T-helper 1 cell (primary cell): Measurements from ENCODE around the gene PPRC1.

ENCODE experiments used
- DNase-seq, 5 donors: peaks; one replicate each; pipeline ENCODE4 v3.0.0-alpha.2; 2012 to 2020

The PPRC1 gene

DNA sequence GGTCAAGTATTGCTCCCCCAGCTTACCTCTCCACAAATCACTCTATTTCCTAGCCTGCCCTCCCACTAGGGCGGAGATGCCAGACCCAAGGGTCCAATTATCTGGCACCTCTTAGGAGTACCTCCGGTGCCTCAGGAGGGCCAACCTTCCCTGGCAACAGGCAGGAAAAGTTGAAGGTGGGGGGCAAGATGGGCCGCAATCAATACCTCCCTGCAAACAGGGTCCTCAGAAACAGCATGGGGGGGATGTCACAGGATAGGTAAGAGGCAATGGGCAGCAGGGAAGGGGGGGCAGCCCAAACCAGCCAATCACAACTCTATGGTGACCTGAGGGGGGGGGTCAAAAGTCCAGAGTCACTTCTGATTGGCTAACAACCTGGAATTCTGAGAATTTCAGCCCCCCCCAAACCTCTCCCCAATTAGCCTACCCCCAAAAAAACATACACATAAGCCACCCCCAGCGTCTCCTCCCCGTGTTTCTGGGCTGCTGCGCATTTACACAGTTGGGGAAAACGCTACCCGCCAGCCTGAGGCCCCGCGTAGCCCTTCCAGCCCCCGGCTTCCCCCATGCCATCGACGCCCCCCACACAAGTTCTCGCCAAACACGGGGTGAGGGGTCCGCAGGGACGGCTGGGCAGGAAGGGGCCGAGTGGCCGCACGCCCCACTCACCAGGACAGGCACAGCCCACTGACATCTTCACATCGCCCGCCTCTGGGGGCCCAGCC is 13.3 kb upstream of the PPRC1 start:
- DNase-seq, result peak in 1 of 5 donors; percentile 76

DNA sequence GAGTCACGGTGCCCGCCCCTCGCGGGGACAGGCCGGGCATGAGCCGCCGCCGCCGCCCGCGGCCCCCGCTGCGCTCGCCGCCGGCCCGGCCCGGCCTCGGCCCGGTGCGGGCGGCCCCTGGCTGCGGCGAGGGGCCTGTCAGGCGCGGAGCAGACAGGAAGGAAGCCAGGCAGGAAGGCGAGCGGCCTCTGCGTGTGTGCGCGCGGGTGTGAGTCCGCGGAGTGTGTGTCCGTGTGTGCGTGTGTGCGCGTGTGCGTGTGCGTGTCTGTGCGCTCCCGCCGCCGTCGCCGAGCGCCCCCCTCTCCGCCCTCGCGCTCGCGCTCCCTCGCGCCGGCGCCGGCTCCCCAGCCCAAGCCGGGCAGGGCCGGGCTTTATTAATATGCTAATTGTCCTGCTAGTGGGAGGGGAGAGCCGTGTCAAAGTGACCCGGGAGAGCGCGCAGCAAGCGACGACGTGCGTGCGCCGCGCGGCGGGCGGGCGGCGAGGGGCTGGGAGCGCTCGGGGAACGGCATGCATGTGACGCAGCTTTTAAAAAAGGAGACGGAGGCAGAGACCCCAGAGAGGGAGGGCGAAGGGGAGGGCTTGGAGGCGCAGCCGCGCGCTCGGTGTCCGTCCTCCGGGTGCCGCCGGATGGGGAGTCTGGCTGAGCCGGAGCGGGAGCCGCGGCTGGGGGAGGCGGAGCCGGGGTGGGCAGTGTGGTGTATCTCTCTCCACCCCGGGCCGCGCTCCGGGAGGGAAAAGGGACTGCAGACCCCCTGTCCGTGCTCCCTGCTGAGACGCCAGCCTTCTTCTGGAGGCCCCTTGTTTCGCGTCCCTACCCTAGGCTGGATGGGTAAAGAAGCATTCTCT is 12.5 kb upstream of the PPRC1 start, which contains the start of gene LDB1:
LDB1 (minus strand) TSS at position 227 of the 849 bp plus-strand sequence. CDS start 258 bp downstream, outside the sequence.
- peak; percentile 47 to 79 (median 57) for DNase-seq

DNA sequence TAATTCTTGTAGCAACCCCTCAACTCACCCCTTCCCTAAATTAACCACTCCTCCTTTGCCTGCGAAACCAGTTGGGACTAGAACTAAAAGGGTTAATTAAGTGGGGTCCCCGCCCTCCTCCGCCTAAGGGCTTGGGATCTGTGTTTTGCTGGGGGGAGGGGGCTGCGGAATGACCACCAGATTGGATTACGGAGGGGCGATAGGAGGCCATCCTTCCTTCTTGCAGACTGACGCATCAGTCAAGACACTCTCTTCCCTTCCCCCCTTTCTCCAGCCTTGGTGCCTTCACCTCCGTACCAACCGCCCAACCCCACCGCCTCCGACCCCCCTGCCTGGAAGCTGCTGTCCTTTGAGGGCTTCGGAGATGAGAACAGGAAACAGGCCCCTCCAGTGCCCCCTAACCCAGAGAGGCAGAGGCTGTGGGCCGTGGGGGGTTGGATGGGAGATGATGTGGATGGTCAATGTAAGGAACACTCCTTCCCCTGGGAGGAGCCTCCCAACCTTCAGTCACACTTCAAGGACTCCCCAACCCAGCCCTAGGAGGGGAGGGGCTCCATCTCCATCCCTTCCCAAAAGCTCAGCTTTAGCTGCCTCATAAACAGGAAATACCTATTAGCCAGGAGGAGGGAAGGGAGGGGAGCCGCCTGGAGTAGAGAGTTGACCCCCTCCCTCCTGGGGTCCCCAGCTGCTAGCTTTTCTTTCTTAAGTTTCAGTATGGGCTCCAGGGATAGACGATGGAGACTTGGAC is 11.7 kb upstream of the PPRC1 start:
- no peak for DNase-seq

- DNase-seq, result no peak
Measured at GRCh38 chr10:102121739-102122372, 11.0 kb upstream of the PPRC1 start.

- no peak for DNase-seq
Measured at GRCh38 chr10:102122450-102122849, 10.4 kb upstream of the PPRC1 start.

DNA sequence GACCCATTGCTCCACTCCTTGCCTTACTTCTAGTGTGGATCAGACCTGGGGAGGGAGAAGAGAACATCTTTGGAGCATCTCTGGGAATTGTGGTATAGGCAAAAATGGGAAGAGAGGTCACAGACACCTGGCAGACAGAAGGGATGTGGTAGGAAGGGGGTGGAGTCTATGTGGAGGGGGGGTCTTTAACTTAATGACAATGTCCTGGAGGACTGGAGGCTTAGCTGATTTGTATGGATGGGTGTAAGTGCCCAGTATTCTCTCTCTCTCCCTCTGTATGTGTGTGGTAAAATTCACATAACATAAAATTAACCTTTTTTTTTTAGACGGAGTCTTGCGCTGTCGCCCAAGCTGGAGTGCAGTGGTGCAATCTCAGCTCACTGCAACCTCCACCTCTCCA is 9.6 kb upstream of the PPRC1 start:
- no peak for DNase-seq

GRCh38 chr10:102131286-102132170 is 1.3 kb upstream of the PPRC1 start:
- no peak for DNase-seq

DNA sequence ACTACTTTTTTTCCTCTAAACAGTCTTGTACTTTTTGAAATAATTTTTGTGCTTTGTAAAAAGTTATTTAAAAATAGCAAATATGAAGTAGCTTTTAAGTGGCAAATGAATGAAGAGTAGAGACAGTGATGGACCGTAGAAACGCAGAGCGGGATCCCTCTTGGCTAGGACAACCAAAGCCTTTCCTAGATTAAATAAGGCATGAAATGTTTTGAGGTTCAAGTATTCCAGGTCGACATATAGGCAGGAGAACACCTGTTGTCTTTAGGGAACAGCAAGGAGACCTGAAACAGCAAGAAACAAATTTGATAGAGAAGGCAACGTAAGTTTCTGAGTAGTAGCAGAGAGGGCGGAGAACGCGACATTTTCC is 662 bp upstream of the PPRC1 start:
- DNase-seq, result no peak

DNA sequence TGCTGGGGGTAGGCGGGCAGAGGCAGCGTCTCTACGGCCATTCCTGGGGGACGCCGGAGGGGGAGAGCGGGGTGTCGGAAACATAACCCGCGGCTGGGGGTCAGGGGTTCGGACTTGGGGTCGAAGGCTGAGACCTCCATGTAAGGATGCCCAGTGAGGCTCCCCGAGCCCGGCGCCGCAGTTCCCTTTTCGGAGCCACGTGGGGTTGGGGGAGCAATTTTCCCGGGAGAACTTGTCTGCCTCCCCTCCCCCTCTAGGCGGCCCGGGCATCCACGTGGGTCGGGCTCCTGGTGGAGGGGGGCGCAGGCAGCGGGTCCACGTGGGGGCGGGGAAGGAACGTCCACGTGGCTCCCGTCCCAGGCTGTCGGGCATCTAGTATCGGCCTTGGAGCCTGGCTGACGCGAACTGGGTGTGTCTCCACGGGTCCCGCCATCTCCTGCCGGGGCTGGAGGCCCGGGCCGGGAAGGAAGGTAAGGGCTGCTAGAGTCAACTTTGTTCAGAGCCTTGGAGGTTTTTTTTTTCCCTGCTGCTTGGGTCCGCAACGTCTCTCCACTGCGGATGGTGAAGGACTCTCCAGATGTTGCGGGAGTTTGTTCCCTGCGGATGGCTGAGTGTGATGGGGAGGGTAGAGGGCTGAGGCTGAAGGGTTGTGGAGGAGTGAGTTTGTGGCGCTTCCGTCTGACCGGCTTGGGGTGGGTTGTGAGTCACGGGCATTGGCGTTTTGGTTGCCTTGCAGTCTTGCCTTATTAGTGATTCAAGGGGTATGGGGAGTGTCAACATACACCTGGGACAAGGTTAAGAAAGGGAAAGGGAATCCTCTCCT is 744 bp downstream of the PPRC1 start:
- DNase-seq, result peak in 2 of 5 donors; percentile 27 to 50

DNA sequence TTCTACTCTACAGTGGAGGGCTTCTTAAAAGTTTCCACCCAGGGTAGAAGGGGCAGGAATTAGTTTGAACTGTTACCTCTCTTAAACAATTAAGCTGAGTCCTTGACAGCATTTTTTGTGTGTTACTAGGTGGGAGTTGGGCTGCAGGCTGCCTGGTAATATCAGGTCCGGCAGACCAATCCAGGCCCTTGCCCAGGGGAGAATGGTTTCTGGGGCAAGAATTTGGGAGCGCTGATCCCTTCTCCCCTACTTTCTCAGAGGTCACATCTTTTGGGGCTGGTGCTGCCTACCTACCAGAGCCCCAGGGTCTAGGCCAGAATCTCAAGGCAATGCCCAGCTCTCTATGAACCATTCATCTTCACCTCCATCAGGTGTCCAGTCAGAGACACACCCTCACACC is 1.6 kb downstream of the PPRC1 start:
- DNase-seq, result no peak

- no peak for DNase-seq
Measured at GRCh38 chr10:102135956-102136526, 3.2 kb downstream of the PPRC1 start.

- no peak for DNase-seq
Measured at GRCh38 chr10:102139281-102140110, 6.7 kb downstream of the PPRC1 start.

- no peak for DNase-seq
Measured at GRCh38 chr10:102140218-102140617, 7.4 kb downstream of the PPRC1 start.

- DNase-seq, result no peak
Measured at GRCh38 chr10:102140913-102141540, 8.2 kb downstream of the PPRC1 start.

GRCh38 chr10:102141583-102142107 is 8.8 kb downstream of the PPRC1 start:
- no peak for DNase-seq

DNA sequence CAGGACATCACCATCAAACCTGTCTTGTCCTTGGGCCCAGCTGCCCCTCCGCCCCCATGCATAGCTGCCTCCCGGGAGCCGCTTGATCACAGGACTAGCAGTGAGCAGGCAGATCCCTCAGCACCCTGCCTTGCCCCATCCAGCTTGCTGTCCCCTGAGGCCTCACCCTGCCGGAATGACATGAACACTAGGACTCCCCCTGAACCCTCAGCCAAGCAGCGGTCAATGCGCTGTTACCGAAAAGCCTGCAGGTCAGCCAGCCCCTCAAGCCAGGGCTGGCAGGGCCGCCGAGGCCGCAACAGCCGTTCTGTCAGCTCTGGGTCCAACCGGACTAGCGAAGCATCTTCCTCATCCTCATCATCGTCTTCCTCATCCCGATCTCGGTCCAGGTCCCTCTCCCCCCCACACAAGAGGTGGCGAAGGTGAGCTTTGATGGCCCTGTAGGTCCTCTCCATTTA is 14.2 kb downstream of the PPRC1 start:
- no peak for DNase-seq

GRCh38 chr10:102147561-102147960 is 14.7 kb downstream of the PPRC1 start:
- DNase-seq, result no peak

GRCh38 chr10:102148275-102148674 is 15.4 kb downstream of the PPRC1 start:
- DNase-seq, result no peak
